Adrenal gland (tissue), 12 donors: ENCODE data around the gene CREG2. TPM values are rescaled to one million over a fixed set of nuclear protein-coding genes. Genes with fewer than 3 reads are reported as not detected.

Experiments
- DNase-seq, 7 donors: peaks; one replicate each; pipeline ENCODE4 v3.0.0-alpha.2; 2019 to 2020
- H3K27ac ChIP-seq, 5 donors: fragments of 200-600 bp; sonication (generic) in 4 of 5; 1 replicate in 3 of 5; 2 replicates in 2 of 5; pipeline versions ENCODE4 v1.5.1 to v1.8.0; 2016 to 2020; ENCODE audit warnings: mild to moderate bottlenecking in 1 of 5
- H3K27me3 ChIP-seq: fragments of 200-600 bp; 2 replicates; pipeline ENCODE4 v1.8.0; 2021
- H3K36me3 ChIP-seq, 2 donors: fragments of 200-600 bp; replicated peaks in 1 of 2; 1 replicate in 1 of 2; 2 replicates in 1 of 2; pipeline versions ENCODE4 v1.5.1 to v1.8.0; 2018 to 2022
- H3K4me1 ChIP-seq, 2 donors: fragments of 200-600 bp; replicated peaks in 1 of 2; 1 replicate in 1 of 2; 2 replicates in 1 of 2; pipeline versions ENCODE4 v1.5.1 to v1.8.0; 2018 to 2021
- H3K4me3 ChIP-seq, 4 donors: fragments of 200-600 bp; sonication (generic) in 3 of 4; one replicate each; pipeline ENCODE4 v1.5.1; 2016 to 2018
- H3K9me3 ChIP-seq, 3 donors: fragments of 200-600 bp; sonication (generic) in 1 of 3; replicated peaks in 1 of 3; 1 replicate in 2 of 3; 2 replicates in 1 of 3; pipeline versions ENCODE4 v1.5.1 to v1.8.0; 2016 to 2021
- CTCF ChIP-seq, 6 experiments: fragments of 450-650 bp in 4 of 6; fragments of 200-600 bp in 2 of 6; sonication (generic) in 1 of 6; IDR thresholded peaks; 1 replicate in 5 of 6; 2 replicates in 1 of 6; pipeline versions ENCODE4 v1.5.1 to v1.8.0; 2016 to 2021; ENCODE audit warnings: antibody characterized with exemption in 6 of 6, mild to moderate bottlenecking in 2 of 6, moderate library complexity in 1 of 6
- POLR2A ChIP-seq, 2 donors: fragments of 450-650 bp; IDR thresholded peaks; one replicate each; pipeline ENCODE4 v1.6.1; 2017; ENCODE audit warnings: antibody characterized with exemption in 2 of 2, mild to moderate bottlenecking in 2 of 2, moderate library complexity in 1 of 2
- WGBS, 4 donors: extraction: QIAGEN DNeasy Blood & Tissue Kit in 2 of 4; methylation state at CpG; one replicate each; pipeline versions ENCODE4 v1.1.5 to v1.1.7; 2013 to 2017; 5-methylcytosine and 5-hydroxymethylcytosine counted together
- intact Hi-C, 2 donors: fragments of 100-400 bp; cut with DNase I; formaldehyde crosslinking; loops; one replicate each; pipeline versions ENCODE4 v1.14.1 to v1.15.0; 2022 to 2023
- polyA plus RNA-seq, 3 donors: library from polyadenylated mRNA; stranded (reverse); fragments of 200-250 nt in 2 of 3; fragments of 350-450 nt in 1 of 3; fragmentation: Illumina TruSeq in 1 of 3; extraction: RNeasy Lipid Tissue Mini Kit (QIAGEN cat#74804) in 1 of 3; gene quantifications; one replicate each; pipeline ENCODE4 v1.2.3, GENCODE V29; 2013 to 2014
- total RNA-seq, 9 donors: library from RNA; depleted of rRNA in 4 of 9; stranded (reverse); fragments of >200 nt in 4 of 9; fragments of 120-200 nt in 1 of 9; fragmentation: NEBNext Ultra II Directional in 1 of 9; extraction: Animal tissue kit (Norgen Biotek cat#: 25700) in 1 of 9; gene quantifications; one replicate each; pipeline versions ENCODE4 v1.1.0 to v1.2.4, GENCODE V29; 2013 to 2023
- donor health status: healthy with polysubstance abuse.
- donor health status: Bipolar disorder and iron deficiency.
- donor health status: DM: yes; HTN: yes; CAD: no.
- donor health status: DM: no; HTN: no; CAD: no.
- donor health status: DM: no; HTN: no; CAD: no.
- donor health status: DM: yes; HTN: yes; CAD: no.

The CREG2 gene
- total and polyA plus RNA-seq, 12 donors = 0.02 to 0.55 (median 0.26) TPM; not detected in 8

- intact Hi-C loops = no loop called here
- Histone ChIP-seq H3K4me1 (peaks cover 13 to 70% of the 10 kb centered on the region in 2 donors), H3K27me3 (no peaks in the 10 kb centered on the region), H3K4me3 (peak overlapping the region in 1 of 4 donors; percentile 95), H3K27ac (peak overlapping the region in 2 of 5 donors; percentile 28 to 96), H3K36me3 (peaks cover 0 to 10% of the 10 kb centered on the region in 2 donors), H3K9me3 (no peaks in the 10 kb centered on the region)
- DNase-seq = no peak
- 80 to 89% (median 84%) methylated on average over 4 of the region's 4 CpGs for WGBS, 4 donors
- TF ChIP-seq POLR2A (IDR thresholded peaks at IDR 0.05) (no peak), CTCF (IDR thresholded peaks at IDR 0.05) (no peak)
These were observed 82.3 kb downstream of the CREG2 start for GRCh38 chr2:101305035-101305434.

- no peaks in the 10 kb centered on the region for H3K9me3 ChIP-seq
- H3K4me1 ChIP-seq = peaks cover 13 to 76% of the 10 kb centered on the region in 2 donors
- H3K27ac ChIP-seq = no peak overlapping the region
- 84 to 96% (median 85%) methylated on average over 1 of the region's 1 CpG for WGBS, 4 donors
- intact Hi-C loops = no loop called here
- no peak for TF ChIP-seq POLR2A (IDR thresholded peaks at IDR 0.05)
- peak overlapping the region in 1 of 4 donors; percentile 95 for H3K4me3 ChIP-seq
- H3K27me3 ChIP-seq = no peaks in the 10 kb centered on the region
- H3K36me3 ChIP-seq = peaks cover 0 to 10% of the 10 kb centered on the region in 2 donors
- DNase-seq = no peak
These were observed 83.6 kb downstream of the CREG2 start for GRCh38 chr2:101303688-101304087.

GRCh38 chr2:101302016-101302415 is 85.3 kb downstream of the CREG2 start:
- Histone ChIP-seq H3K36me3 (peaks cover 0 to 10% of the 10 kb centered on the region in 2 donors), H3K27ac (no peak overlapping the region), H3K4me1 (peaks cover 8 to 69% of the 10 kb centered on the region in 2 donors), H3K27me3 (no peaks in the 10 kb centered on the region), H3K4me3 (no peak overlapping the region), H3K9me3 (no peaks in the 10 kb centered on the region)
- intact Hi-C loops = no loop called here
- 88 to 92% (median 91%) methylated on average over 4 of the region's 4 CpGs for WGBS, 4 donors
- no peak for DNase-seq
- TF ChIP-seq CTCF (IDR thresholded peaks at IDR 0.05) (no peak), POLR2A (IDR thresholded peaks at IDR 0.05) (no peak)

- TF ChIP-seq CTCF (IDR thresholded peaks at IDR 0.05) (no peak), POLR2A (IDR thresholded peaks at IDR 0.05) (no peak)
- Histone ChIP-seq H3K27me3 (no peaks in the 10 kb centered on the region), H3K9me3 (no peaks in the 10 kb centered on the region), H3K27ac (no peak overlapping the region), H3K4me1 (peaks cover 11 to 67% of the 10 kb centered on the region in 2 donors), H3K36me3 (peaks cover 0 to 10% of the 10 kb centered on the region in 2 donors), H3K4me3 (peak overlapping the region in 1 of 4 donors; percentile 2)
- WGBS, 4 donors = 71 to 85% (median 78%) methylated on average over 7 of the region's 7 CpGs
- intact Hi-C loops = no loop called here
- DNase-seq = no peak
These were observed 86.5 kb downstream of the CREG2 start for GRCh38 chr2:101300836-101301235.

- peak overlapping the region in 1 of 4 donors; percentile 2 for H3K4me3 ChIP-seq
- DNase-seq = no peak
- no peak overlapping the region for H3K27ac ChIP-seq
- TF ChIP-seq POLR2A (IDR thresholded peaks at IDR 0.05) (no peak), CTCF (IDR thresholded peaks at IDR 0.05) (no peak)
- no peaks in the 10 kb centered on the region for H3K9me3 ChIP-seq
- 86 to 95% (median 91%) methylated on average over 1 of the region's 1 CpG for WGBS, 4 donors
- peaks cover 0 to 10% of the 10 kb centered on the region in 2 donors for H3K36me3 ChIP-seq
- intact Hi-C loops = no loop called here
- H3K27me3 ChIP-seq = no peaks in the 10 kb centered on the region
- H3K4me1 ChIP-seq = peaks cover 14 to 66% of the 10 kb centered on the region in 2 donors
These were observed 87.1 kb downstream of the CREG2 start for GRCh38 chr2:101300164-101300563.
